GM21528 (cell line): ENCODE results near the gene GLP1R.

ENCODE experiments used
- ATAC-seq: cut with Tn5 transposase; IDR thresholded peaks from one replicate; pipeline ENCODE4 v1.9.1; 2021; ENCODE audit warnings: mild to moderate bottlenecking, moderate library complexity; ENCODE audit not compliant: unreplicated experiment, low FRiP score

The GLP1R gene

DNA sequence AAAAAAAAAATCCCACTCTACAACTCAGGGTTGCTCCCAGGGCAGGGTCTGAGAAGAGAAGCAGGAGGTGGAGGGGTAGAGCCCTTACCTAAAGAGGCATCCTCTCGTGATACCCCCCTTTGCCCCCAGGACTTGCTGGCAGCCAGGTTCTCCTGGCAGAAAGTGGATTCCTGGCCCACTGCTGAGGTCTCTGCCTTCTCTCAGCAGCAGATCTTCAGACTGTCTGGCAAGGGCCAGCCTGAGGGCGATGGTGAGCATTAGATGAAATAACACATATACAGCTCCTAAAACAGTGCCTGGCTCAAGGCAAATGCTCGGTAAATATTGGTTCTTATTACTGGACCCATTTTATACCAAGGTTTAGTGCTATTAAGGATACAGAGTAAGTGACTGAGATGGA lies 4.8 kb upstream of the GLP1R start:
- ATAC-seq: no peak

DNA sequence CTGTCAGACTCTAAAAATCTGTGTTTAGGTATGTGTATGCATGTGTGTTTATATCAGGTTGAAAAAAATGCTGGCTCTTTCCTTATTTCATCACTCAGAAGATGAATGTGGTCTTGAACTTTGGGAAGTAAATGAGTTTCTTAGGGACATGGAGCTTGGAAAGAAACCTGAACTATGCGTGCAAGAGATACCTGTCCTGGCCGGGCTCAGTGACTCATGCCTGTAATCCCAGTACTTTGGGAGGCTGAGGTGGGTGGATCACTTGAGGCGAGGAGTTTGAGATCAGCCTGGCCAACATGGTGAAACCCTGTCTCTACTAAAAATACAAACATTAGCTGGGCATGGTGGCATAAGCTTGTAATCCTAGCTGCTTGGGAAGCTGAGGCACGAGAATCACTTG lies 4.4 kb upstream of the GLP1R start:
- no peak for ATAC-seq

DNA sequence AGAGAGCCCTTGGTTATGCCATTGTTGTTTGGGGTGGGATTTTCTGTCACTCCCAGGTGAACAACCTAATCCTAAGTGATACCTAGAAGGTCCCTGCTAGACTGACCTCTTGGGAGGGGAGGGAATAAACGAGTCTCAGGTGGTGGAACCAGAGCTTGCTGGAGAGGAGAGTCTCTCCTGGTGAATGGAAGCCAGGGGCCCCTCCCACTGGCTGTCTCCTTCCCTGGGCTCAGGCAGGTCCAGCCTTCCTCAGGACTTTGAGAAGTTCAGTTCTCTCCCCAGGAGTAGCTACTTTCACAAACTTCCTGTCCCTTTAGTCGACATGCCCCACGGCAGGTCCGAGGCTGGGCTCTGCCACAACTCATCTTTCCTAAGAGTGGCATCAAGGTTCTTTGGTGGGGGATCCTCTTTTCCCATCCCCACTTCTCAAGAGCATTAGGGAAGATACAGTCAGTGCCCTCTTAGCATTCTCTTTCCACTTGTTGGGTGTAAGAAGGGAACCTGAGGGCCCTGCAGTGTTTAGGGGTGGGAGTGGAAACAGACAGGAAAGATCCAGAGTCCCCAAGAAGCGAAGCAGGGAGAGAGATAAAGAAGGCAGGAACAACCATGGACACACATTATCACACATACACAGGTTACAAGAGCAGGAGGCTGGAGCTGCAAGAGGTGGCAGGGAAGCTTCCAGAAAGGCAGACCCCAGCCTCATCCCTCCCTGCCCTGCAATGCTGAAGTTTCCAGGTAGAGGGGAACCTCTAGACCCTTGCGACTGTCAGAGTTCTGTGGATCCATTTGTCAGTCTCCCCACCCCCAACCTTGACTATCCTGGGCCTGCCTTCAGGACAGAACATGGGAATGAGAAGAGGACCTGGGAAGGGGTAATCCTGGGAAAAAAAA lies 900 bp upstream of the GLP1R start:
- no peak for ATAC-seq

DNA sequence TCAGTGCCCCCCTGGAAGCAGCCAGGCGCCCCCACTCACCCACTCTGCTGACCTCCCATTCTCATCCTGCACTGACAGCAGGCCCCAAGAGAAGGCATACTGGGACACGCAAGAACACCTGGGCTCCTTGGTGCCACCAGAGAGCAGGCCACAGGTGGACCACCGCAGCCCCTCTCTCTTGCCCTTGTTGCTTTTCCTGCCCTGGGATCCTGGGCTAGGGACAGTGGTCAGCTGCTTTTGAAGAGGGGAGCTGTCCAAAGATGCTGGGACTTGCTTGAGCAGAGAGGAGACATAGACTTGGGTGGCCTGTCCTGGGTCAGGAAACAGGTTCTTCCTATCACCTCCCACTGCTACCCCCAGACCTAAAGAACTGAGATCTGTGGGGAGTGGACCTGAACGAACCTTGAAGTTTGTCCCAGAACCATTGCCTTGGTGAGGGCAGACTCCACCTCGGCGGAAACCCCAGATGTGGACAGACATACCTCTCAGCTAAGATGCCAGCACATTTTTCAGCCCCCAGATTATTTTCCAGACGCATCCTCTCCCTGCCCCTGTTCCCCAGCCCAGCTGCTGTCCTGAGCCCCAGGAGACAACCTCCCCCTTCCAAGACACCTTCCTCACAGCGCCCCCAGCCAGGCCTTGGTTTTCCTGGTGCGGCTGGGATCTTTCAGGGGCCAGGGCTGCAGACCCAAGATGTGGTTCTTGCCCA lies 1.1 kb downstream of the GLP1R start:
- no peak for ATAC-seq

DNA sequence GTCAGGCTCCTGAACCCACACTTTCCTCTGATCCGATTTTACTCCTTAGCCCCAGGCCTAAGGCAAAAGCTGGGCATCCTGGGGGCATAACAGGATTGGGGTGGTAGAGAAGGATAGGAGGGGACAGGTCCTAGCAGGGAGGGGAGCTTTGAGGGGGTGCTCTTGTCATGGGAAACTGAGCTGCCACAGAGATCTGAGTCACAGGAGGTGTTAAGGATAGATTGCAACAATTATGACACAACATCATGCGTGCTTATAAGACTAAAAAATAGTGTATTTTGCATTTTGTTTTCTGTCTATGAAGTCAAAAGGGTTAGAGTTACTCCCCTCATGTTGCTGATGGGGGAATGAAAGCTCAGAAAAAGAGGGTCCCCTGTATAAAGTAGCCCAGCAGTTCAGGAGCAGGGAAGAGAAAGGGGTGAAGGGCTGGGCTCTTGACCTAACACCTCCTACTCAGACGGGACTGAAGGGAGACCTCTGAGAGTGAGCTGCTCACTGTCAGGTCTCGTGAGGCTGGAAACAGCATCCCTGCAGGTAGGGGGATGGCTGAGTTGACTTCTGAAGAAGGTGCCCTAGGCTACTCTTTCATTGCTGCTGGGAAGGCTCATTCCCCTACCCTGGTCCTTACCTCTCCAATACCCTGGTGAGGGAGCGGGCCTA lies 2.0 kb downstream of the GLP1R start:
- ATAC-seq: no peak

DNA sequence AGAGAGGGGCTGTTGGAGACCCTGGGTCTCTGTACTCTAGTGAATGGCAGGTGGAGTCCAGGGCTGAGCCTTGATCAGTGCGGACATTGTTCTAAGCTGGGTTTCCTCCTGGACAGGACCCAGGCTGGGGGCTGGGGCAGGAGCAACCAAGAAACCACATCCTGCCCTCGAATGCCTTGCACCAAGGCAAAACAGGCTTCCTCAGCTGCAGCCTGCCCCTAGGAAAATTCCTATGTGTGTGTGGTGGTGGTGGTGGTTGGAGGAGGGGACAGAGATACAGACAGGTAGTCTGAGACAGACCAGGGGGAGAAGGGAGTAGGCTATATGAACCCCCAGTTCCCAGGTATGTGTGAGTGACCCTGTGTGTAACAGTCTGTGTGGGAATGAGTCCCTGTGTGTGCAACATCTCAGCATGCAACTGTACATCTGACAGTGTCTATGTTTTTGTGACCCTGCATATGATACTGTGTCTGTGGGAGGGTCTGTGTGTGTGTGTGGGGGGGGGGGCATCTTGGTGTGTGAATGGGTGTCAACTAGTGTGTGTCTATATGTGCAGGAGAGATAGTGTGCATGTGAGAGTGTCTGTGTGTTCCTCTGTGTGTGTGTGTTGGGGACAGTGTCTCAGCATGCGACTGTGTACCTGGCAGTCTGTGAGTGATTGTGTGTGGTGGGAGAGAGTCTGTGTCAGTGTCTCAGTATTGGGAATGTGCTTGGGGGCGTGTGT lies 3.0 kb downstream of the GLP1R start:
- no peak for ATAC-seq

DNA sequence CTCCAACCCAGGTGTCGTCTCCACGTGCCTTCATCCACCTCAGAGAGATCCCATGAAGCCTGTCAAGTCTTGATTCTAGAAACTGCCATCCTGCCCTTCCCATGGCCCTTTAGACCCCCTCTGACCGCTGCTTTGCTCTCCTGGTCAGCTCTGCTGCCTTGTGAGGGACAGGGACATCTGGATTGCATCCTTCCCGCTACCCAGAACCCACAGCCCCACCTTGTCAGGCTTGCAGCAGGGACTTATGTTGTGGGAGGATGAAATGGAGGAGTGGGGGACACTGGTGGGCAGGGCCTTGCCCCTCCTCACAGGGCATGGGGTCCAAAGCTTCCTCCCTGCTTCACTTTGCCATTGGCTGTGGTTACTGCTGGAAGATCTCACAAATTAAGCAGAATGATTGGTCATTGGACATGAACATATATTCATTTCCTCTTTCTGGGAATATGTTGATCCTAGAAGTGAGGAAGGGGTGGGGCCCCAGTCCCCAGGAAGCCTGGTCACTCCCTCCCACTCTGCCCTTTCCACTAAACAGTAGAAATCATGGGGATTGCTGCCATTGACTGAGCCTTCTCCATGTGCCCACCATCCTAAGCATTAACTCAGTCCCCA lies 4.5 kb downstream of the GLP1R start:
- ATAC-seq: no peak

DNA sequence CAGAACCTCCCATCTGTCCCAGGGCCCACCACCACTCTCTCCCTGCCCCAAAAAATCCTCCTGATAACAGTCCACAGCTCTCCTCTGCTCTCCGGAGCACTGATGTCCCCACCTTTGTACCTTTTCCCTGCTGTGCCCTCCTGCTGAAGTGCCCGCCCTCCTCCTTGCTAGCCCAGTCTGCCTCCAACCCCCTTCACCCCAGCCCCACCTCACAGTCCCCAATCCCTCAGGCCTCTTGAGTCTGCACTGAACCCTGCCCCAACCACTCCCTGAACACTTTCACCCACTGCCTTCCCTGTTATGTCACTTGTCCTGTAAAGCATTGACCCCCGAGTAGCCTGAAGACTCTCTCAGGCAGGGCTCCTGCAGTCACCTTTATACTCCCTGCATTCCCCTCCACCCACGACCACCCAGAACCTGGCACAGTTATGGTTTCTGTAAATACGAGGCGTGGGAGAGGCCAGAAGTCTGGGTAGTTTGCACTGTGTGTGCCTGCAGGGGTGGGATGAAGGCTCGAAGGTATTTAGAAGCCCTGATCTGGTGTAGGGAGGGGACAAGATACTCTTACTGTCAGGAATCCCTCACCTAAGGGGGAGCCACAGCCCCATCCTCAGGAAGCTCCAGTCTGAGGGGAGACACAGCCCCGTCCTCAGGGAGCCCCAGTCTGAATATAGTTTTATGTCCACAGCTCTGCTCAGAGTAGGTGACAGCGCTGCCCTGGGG lies 5.4 kb downstream of the GLP1R start:
- no peak for ATAC-seq

DNA sequence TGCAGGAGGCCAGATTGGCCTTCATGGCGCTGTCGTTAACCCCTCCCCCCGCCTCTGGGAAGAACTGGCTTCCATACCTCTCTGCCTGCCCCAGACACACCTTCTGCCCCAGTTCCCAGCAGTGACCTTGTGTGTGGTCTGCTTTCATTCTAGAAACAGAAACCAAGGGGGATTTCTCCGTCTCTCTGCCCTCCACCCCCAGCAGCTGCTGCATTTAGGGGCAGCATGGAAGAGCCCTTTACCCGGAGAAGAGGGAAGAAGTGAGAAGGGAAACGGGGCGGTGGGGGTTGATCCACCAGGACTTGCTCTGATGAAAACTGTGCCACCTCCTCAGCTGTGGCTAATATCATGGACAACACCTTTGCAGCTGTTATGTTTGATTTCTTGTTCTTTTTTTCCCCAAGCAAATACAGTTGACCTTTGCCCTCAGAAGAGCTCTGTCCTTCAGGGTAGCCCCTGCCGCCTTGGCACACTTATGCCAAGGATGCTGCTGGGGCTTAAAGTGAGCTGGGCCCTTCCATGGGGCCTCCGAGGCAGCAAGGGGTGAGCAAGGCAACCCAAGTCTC lies 6.1 kb downstream of the GLP1R start:
- ATAC-seq: no peak

DNA sequence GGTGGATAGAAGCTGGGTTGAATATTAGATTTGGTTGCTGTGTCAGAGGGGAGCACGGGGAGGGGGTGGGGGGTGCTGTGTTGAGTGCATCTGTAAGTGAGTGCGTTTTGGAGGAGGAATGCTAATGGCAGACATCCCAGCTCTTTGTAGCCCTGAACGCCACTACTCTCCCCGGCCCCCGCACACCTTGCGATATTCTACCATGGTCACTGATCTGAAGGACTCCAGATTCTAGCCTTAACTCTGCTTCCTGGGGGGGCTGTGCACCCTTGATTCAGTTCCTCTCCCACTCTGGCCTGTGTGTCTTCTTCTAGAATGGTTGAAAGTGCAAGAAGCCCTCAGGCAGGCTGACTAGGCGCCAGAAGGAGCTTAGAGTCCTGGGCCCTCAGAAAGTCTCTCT lies 7.1 kb downstream of the GLP1R start:
- ATAC-seq: no peak

DNA sequence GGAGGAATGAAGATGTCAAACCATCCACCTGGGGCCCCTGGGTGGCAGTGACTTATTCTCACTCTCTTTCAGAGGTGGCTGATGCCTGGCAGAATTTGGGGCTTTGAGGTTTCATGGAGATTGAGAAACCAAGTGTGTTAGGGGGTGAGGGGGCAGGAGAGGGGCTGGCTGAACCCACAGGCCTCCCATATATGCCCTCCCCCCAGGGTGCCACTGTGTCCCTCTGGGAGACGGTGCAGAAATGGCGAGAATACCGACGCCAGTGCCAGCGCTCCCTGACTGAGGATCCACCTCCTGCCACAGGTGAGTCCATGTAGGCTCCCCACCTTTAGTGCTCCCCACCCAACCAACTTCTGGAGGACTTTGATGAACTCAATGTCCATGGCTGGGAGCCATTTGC lies 7.6 kb downstream of the GLP1R start:
- no peak for ATAC-seq

DNA sequence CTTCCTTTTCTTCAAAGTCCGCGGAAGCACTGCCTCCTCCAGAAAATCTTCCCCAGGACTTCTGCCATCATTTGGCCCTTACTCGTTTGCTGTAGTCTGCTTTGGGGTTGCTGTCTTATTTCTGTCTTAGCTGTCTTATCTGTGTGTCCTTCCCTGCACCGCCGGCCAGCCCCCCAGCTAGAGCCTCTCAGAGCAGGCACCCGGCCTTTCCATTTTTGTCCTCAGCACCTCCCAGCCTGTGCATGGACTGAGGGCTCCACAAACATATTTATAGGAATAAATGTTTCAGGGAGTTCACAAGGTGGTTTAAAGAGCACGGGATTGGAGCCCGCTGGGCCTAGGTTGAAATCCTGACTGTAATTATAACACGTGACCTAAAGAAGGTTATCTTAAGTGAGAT lies 8.1 kb downstream of the GLP1R start:
- ATAC-seq: no peak

DNA sequence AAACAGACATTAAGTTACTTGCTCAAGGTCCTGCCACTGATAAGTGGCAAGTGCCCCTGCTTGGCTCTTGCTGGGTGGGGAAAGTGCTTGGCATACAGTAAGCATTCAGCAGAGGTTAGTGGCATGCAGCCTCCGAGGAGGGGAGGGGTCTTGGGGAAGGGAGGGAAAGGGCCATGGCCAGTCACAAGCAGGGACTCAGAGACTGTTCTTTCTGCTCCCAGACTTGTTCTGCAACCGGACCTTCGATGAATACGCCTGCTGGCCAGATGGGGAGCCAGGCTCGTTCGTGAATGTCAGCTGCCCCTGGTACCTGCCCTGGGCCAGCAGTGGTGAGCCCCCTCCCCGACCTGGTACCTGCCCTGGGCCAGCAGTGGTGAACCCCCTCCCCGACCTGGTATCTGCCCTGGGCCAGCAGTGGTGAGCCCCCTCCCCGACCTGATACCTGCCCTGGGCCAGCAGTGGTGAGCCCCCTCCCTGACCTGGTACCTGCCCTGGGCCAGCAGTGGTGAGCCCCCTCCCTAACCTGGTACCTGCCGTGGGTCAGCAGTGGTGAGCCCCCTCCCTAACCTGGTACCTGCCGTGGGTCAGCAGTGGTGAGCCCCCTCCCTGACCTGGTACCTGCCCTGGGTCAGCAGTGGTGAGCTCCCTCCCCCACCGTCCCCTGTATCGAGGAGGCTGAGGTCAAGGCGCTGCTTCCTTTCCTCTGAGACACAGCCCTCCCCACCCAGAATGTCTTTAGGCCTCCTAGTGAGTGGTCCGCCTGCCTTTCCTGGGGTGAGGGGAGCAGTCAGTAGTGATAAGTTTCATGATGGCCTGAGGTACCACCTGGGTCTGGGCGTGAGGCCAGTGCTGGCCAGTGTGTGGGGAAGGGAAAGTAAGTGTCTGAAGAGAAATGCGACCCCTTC lies 8.9 kb downstream of the GLP1R start:
- no peak for ATAC-seq

DNA sequence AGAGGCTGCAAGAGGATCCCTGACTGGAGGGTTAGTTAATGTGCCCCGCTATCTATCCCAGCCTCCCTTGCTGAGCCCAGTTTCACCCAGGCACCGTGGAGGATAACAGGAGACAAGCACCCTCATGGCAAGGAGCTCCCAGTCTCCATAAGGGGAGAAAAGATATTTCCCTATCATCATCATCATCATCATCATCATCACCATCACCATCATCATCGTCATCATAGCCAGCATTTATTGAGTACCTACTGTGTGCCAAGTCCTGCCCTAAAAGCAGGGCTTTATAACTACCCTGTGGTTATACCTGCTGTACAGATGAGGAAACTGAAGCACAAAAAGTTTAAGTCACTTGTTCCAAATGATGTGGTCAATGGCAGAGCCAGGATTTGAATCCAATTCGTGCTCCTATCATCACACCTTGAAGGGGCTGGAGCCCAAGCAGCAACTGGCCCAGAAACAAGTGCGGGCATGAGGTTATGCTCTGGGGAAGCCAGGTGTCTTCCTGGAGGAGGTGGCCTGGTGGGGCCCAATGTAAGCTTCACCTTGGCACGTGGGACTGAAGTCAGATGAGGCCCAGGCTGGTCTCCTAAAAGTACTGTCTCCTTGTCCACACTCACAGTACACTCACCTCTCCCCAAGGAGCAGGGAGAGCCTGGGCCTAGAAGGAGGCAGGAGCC lies 10.0 kb downstream of the GLP1R start:
- ATAC-seq: no peak

DNA sequence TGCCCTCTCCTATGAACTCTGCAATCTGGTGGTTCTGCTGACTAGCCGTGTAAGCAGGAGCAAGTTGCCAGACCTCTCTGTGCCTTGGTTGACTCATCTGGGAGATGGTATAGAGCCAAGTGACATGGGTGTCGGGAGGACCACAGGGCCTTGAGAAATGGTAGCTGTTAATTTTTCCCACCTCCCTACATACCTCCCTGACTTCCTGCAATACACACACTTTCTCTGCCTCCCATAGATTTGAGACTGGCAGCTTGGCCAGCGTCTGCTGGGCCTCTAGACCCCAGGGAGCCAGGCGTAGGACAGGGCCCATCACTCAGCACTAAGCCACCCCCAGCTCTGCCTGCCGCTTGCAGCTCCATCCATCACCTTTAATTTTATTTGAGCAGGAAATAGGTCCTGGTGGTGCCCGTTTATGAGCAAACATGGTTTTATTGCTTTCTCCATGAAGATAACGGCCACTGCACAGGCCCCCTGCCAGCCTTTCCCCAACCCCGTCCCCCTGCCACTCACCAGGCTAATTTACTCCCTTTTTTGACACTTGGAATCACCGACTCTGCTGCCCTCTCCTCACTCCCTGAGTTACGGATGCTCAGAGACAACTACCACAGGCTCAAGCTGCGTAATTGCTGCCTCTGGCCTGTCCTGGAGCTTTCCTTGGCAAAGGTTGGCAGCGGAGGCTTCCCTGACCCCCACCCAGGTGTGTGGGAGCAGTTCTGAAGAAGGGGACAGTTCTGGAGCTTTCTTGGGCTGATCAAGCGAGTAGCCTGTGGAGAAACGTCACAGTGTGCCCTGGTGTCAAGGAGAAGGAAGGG lies 11.1 kb downstream of the GLP1R start:
- ATAC-seq: no peak

DNA sequence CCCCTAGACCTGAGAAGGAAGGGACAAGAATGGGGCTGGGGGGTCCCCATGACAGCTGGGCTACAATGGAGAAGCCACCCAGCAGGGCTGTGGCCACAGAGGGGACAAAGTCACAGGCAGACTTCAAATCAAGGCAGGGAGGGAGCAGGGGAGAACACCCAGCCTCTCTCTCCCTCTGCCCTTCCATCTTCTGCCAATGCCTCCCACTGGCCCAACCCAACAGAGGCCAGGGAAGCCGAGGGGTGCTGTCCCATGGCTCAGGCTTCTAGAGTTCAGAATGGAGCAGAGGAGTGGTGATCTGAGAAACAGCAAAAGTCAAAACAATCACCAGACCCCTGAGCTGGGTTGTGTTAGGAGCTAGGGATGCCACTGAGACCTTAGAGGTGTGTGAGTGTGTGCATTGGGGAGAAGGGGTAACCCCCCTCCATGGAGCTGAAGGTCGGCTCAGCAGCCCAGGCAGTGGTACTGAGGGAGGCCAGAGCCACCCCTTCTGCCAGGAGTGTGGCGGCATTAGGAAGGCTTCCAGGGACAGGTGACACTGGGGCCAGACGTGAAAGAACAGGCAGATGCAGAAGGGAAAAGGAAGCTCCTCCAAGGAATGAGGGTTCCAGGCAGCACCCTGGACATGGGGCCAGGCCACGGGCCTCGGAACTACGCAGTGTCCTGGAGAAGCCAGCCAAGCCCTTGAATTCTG lies 12.0 kb downstream of the GLP1R start:
- no peak for ATAC-seq
